ENCODE data around the gene PRPF38B.

GRCh38 chr1:108729481-108729880, 37.4 kb downstream of the PRPF38B start:
- TF ChIP-seq YY1 (IDR thresholded peaks at IDR 0.05; ENCODE audit: low read depth), result no peak
- no peak for TF ChIP-seq REST (IDR thresholded peaks at IDR 0.05; ENCODE audit: low read depth)
- no peak for TF ChIP-seq EP300 (IDR thresholded peaks at IDR 0.05; ENCODE audit: borderline replicate concordance)
- no peak for TF ChIP-seq ZBTB7A (IDR thresholded peaks at IDR 0.05; ENCODE audit: low read depth)
- no peak for TF ChIP-seq RAD21 (IDR thresholded peaks at IDR 0.05; ENCODE audit: low read depth)
- TF ChIP-seq EGR1 (IDR thresholded peaks at IDR 0.05), result no peak
- no peak for TF ChIP-seq MAX (IDR thresholded peaks at IDR 0.05)
- no peak for TF ChIP-seq TAF1 (IDR thresholded peaks at IDR 0.05; ENCODE audit: low read depth)
- TF ChIP-seq FOXM1 (IDR thresholded peaks at IDR 0.05; ENCODE audit: borderline replicate concordance, low read depth), result no peak
- TF ChIP-seq CREB1 (IDR thresholded peaks at IDR 0.05; ENCODE audit: low read depth), result no peak
- TF ChIP-seq TEAD4 (IDR thresholded peaks at IDR 0.05), result no peak
- no peak for TF ChIP-seq TCF12 (IDR thresholded peaks at IDR 0.05; ENCODE audit: low read depth)
- TF ChIP-seq CEBPB (IDR thresholded peaks at IDR 0.05), result no peak

Data from Ishikawa (cell line).